Measurements from ENCODE around the gene METTL24.
"Not testable (repeated sequence)": the region's sequence is repeated elsewhere in the genome, so short reads cannot be mapped to it uniquely, and the experiment has no call there.

The METTL24 gene

GRCh38 chr6:110250838-110251237 lies 107.3 kb downstream of the METTL24 start:
- no peak for DNase-seq

GRCh38 chr6:110250058-110250457 lies 108.1 kb downstream of the METTL24 start:
- no peak for DNase-seq

DNA sequence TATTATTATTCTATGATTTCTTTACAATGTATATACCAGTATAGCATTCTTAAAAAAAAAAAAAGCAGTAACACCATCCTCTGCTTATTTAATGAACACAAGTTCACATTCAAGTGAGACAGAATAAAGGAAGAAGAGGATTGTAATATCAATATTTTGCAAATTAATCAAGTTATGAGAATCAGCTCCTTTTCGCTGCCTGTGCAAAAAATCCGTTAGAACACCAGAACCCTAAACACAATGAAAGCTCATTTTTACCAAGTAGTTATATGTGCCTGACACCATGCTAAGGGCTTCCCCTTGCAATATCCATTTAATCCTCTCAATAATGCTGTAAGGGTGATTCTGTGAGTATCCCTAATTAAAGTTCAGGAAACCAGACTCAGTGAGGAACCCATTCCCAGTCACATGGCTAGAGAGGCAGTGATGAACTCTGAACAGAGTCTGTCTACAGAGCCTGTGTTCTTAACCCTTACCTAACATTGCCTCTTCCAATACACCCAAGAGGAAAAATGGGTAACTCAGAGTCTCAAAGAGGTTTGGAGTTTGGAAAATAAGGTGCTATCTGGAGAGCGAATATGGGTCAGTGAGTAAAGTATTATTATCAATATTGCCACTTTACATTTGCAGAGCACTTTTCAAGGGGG lies 111.1 kb downstream of the METTL24 start:
- no peak for DNase-seq

DNA sequence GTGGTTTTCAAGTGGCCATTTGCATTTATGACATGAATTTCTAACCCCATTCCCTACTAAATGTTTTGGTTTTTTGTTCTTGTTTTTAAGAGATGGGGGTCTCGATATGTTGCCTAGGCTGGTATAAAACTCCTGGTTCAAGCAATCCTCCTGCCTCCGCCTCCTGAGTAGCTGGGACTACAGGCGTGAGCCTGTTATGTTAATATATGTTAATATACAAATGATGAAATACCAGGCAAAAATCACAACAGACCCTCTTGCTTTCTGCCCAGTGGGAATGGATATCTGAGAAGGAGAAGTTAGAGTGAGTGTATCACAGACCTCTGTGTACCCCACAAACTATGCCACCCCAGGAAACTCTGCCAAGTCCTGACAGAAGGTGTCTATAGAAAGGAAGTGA lies 111.8 kb downstream of the METTL24 start:
- DNase-seq, result no peak

GRCh38 chr6:110244621-110245020 lies 113.5 kb downstream of the METTL24 start:
- not testable (repeated sequence) for DNase-seq

DNA sequence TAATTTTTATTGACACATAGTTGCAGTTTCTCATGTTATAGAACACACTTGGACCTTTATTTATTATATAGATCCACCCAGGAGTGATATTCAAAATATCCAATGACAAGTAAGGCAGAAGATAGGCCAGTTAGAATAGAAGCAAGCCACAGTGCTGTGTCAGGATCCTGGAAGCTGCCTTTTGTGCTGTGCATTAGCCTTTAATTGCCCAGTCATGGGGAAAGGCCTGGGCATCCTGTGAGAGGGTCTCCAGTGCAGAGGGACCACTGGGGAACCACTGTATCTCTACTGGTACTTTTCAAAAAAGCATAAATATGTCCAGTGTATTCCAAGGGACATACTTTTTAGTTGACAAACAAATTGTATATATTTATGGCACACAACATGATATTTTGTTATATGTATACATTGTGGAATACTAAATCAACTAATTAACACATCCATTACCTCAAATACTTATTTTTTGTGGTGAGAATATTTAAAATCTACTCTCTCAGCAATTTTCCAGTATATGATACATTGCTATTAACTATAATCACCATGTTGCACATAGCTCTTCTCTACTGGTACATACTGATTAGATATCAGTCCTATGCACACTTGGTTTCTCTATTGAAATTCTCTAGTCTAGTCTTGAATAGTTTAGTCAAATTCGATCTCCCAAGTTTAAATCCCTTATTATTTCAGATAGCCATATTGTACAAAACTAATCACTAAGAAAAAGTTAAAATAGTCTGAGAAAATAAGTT lies 118.4 kb downstream of the METTL24 start:
- no peak for DNase-seq

DNA sequence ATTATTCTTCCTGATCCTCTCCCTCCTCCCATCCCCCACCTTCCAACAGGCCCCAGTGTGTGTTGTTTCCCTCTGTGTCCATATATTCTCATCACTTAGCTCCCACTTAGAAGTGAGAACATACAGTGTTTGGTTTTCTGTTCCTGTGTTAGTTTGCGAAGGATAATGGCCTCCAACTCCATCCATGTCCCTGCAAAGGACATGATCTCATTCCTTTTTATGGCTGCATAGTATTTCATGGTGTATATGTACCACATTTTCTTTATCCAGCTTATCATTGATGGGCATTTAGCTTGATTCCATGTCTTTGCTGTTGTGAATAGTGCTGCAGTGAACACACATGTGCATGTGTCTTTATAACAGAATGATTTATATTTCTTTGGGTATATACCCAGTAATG lies 122.1 kb downstream of the METTL24 start:
- DNase-seq, result not testable (repeated sequence)

- no peak for DNase-seq
Observed at GRCh38 chr6:110233770-110234374, 124.3 kb downstream of the METTL24 start.

DNA sequence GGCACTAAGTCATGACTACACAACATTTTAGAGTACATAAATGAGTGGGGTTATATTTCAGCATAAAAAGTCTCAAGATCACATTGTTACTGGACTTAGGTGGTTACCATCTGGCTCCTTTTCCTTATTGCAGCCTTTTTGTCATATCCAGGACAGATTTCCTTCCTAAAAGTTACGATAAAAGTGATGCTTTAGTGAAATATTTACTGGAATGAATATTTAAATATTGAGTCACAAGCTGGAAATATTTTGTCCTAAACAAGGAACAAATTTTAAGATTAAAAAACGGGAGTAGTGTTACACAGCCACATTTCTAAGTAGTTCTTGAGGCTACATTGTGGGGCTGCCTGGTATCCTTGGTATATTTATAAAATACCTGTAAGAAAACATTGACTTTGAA lies 125.7 kb downstream of the METTL24 start:
- no peak for DNase-seq

DNA sequence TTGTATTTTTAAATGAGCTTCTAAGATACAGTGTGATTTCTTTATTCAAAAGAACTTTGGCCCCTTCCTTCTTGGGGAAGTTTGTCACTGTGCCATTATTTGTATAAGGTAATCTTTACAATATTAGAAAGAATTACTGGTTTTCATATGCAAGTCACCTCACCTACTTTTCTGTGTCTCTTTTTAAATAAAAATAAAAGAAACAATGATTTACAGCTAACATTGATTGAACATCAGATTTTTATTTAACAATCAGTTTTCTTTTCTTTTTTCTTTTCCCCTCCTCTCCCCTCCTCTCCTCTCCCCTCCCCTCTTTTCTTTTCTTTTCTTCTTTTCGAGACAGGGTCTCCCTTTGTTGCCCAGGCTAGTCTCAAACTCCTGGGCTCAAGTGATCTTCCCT lies 131.9 kb downstream of the METTL24 start:
- DNase-seq, result no peak

- no peak for DNase-seq
Observed at GRCh38 chr6:110221738-110222137, 136.4 kb downstream of the METTL24 start.

GRCh38 chr6:110217266-110217665 lies 140.9 kb downstream of the METTL24 start:
- no peak for DNase-seq

GRCh38 chr6:110216140-110216539 lies 142.0 kb downstream of the METTL24 start:
- DNase-seq, result no peak

DNA sequence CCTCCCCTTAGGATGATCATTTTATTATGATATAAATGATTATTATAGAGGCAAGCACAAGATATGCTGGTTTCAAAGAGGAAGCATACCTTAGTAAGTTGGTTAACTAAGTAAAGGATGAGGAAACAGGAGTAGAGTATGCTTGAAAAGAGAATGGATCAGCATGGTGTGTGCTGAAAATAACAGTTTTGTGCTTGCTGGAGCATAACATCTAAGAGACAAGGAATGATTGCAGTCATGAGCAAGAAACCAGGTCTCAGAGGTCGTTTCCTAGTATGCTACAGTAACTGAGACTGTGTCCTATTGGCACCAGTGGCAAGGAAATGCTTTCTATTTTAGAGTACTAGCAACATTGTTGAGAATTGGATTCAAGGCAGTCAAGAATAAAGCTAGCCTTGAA lies 143.8 kb downstream of the METTL24 start:
- no peak for DNase-seq

DNA sequence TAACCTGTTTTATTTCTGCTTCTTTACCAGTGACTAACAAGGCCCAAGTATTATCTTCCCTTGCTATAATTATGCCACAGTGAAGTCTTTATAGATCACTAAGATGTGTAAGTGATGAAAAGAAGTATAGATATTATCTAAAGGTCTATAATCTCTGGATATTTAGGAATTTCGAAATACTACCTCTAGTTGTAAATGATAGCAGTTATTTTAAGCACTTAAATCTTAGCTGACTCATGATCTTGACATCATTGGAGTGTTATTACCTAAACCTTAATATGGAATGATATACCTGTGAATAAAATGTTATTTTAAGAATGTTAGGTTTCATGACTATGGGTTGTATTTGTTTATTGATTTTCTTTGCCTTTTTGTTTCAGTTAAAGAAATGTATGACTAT lies 146.4 kb downstream of the METTL24 start:
- no peak for DNase-seq

DNA sequence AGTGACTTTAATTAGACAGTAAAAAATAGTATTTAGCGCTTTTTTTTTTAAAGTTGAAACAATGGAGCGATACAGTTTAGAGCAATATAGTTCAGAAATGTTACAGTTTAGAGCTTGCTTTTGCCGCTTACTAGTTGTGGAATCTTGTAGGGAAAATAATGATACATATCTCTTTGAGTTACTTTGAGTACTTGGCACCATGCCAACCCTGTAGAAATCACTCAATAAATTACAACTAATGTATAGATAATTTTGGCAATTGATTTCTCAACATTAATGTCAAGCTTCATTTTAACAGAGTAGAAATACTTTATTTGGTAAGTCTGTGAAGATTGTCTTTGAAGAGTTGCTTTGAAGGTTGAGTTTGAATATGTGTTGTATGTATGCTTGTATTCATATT lies 150.5 kb downstream of the METTL24 start:
- no peak for DNase-seq

DNA sequence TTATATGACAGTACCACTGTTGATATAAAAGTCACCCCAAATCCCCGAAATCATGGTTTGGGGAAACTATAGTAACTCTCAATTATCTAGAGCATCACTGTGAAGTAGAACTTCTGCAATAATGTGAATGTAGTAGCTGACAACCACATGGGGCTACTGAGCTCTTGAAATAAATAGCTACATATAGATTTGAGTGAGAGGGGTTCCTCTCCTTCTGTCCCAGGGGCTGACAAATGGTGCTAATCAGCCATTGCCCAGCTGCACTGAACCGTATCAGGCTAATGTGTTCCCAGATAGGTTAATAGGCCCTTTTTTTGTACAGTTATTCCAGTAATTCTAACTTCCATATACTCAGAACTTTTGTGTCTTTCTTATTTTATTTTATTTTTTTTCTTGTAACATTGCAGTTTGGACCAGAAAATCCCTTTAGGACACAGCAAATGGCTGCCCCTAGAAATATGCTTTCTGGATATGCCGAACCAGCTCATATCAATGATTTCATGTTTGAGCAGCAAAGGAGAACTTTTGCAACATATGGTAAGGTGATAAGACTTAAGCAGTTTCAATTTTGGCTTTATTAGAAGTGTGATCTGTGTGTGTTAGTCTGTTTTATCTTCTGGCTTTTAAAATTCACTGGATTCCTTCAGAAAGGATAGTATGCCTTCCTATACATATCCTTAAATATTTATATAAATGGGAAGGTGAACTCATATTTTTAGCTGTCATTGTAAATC lies 156.8 kb downstream of the METTL24 start:
- no peak for DNase-seq

- DNase-seq, result no peak
Observed at GRCh38 chr6:110198561-110198960, 159.6 kb downstream of the METTL24 start.

DNA sequence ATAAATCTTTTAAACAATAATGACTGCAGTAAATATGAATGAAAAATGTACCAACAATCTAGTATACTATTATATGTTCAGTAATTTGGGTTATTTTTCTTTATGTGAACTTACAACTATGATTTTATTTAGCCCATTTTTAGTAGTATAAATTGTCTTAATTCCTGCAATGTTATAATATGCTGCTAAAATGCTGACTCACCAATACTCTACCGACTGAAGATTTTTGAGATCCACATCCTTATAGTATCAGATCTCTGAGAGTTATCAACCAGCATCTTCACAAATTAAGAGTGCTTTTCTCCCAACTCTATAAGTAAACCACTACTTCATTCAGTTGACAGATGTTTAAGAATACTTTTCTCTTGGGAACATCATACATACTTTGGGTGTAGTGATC lies 161.3 kb downstream of the METTL24 start:
- no peak for DNase-seq

DNA sequence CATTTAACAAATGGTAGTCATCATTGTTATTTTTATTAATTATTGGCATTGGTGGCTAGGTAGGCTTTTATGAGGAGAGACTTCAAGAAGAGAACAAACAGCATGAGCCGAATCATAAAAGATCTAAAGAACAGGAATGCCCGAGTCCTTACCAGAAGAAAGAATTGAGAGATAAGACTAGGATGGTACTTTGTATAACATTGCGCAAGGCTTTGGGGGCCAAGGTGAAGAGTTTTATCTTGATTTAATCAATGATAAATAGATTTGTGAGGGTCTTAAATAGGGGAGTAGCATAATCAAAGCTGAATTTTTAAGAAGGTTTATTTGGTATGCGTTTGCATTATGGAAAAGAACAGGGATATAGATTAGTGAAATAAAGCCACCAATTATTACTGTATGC lies 162.5 kb downstream of the METTL24 start:
- no peak for DNase-seq

Data from effector CD4-positive, alpha-beta T cell (primary cell).